HEK293 (cell line): ENCODE results near the gene TYROBP.

Experiments
- HOXC10 ChIP-seq: sonication (generic); formaldehyde crosslinking; IDR thresholded peaks from 2 replicates; pipeline ENCODE4 v1.8.1; 2023; ENCODE audit warnings: mild to moderate bottlenecking, missing genetic modification reagents
- IKZF3 ChIP-seq: fragments of 450-650 bp; IDR thresholded peaks from 2 replicates; pipeline ENCODE4 v1.5.0; 2018; ENCODE audit warnings: missing biosample characterization, mild to moderate bottlenecking, missing genetic modification characterization, moderate library complexity
- KLF1 ChIP-seq: fragments of 450-650 bp; formaldehyde crosslinking; IDR thresholded peaks from 2 replicates; pipeline ENCODE4 v1.5.1; 2016; ENCODE audit warnings: missing biosample characterization, missing genetic modification characterization
- REPIN1 ChIP-seq: fragments of 450-650 bp; formaldehyde crosslinking; IDR thresholded peaks from 2 replicates; pipeline ENCODE4 v1.5.1; 2017; ENCODE audit warnings: missing biosample characterization, missing genetic modification characterization, low read depth
- SCRT2 ChIP-seq: fragments of 450-650 bp; formaldehyde crosslinking; IDR thresholded peaks from 2 replicates; pipeline ENCODE4 v1.5.1; 2016; ENCODE audit warnings: missing biosample characterization, missing genetic modification characterization
- SP3 ChIP-seq: fragments of 450-650 bp; formaldehyde crosslinking; IDR thresholded peaks from 2 replicates; pipeline ENCODE4 v1.5.1; 2016; ENCODE audit warnings: missing biosample characterization, missing genetic modification characterization
- SP7 ChIP-seq: fragments of 450-650 bp; formaldehyde crosslinking; IDR thresholded peaks from 2 replicates; pipeline ENCODE4 v1.5.1; 2016; ENCODE audit warnings: missing biosample characterization, missing genetic modification characterization
- ZBTB48 ChIP-seq: fragments of 450-650 bp; formaldehyde crosslinking; IDR thresholded peaks from 2 replicates; pipeline ENCODE4 v1.5.1; 2016; ENCODE audit warnings: missing biosample characterization, missing genetic modification characterization
- ZFHX2 ChIP-seq: fragments of 450-650 bp; formaldehyde crosslinking; conservative IDR thresholded peaks from 2 replicates; pipeline ENCODE4 v1.5.1; 2016; ENCODE audit warnings: missing biosample characterization, missing genetic modification characterization
- ZFP3 ChIP-seq: fragments of 450-650 bp; formaldehyde crosslinking; IDR thresholded peaks from 2 replicates; pipeline ENCODE4 v1.5.1; 2016; ENCODE audit warnings: low read depth, missing biosample characterization, missing genetic modification characterization
- ZFP37 ChIP-seq: fragments of 450-650 bp; formaldehyde crosslinking; IDR thresholded peaks from 2 replicates; pipeline ENCODE4 v1.5.1; 2016; ENCODE audit warnings: missing biosample characterization, missing genetic modification characterization
- ZNF16 ChIP-seq: fragments of 450-650 bp; formaldehyde crosslinking; IDR thresholded peaks from 2 replicates; pipeline ENCODE4 v1.5.1; 2016; ENCODE audit warnings: low read depth, missing biosample characterization, missing genetic modification characterization
- ZNF211 ChIP-seq: fragments of 450-650 bp; formaldehyde crosslinking; IDR thresholded peaks from 2 replicates; pipeline ENCODE4 v1.5.1; 2016; ENCODE audit warnings: low read depth, missing biosample characterization, missing genetic modification characterization
- ZNF266 ChIP-seq: fragments of 450-650 bp; formaldehyde crosslinking; IDR thresholded peaks from 2 replicates; pipeline ENCODE4 v1.5.1; 2016; ENCODE audit warnings: missing biosample characterization, missing genetic modification characterization, low read depth
- ZNF311 ChIP-seq: fragments of 450-650 bp; formaldehyde crosslinking; IDR thresholded peaks from 2 replicates; pipeline ENCODE4 v1.5.1; 2017; ENCODE audit warnings: missing biosample characterization, missing genetic modification characterization, borderline replicate concordance
- ZNF354C ChIP-seq: fragments of 450-650 bp; formaldehyde crosslinking; IDR thresholded peaks from 2 replicates; pipeline ENCODE4 v1.5.1; 2016; ENCODE audit warnings: missing biosample characterization, missing genetic modification characterization, low read depth, borderline replicate concordance
- ZNF394 ChIP-seq: fragments of 450-650 bp; formaldehyde crosslinking; IDR thresholded peaks from 2 replicates; pipeline ENCODE4 v1.5.1; 2016; ENCODE audit warnings: missing biosample characterization, missing genetic modification characterization, mild to moderate bottlenecking, moderate library complexity, borderline replicate concordance
- ZNF404 ChIP-seq: fragments of 450-650 bp; formaldehyde crosslinking; IDR thresholded peaks from 2 replicates; pipeline ENCODE4 v1.5.1; 2017; ENCODE audit warnings: missing biosample characterization, missing genetic modification characterization
- ZNF426 ChIP-seq: fragments of 450-650 bp; formaldehyde crosslinking; IDR thresholded peaks from 2 replicates; pipeline ENCODE4 v1.5.1; 2017; ENCODE audit warnings: missing biosample characterization, missing genetic modification characterization, mild to moderate bottlenecking, inconsistent platforms, moderate library complexity
- ZNF555 ChIP-seq: fragments of 450-650 bp; formaldehyde crosslinking; conservative IDR thresholded peaks from 2 replicates; pipeline ENCODE4 v1.5.1; 2017; ENCODE audit warnings: missing biosample characterization, mild to moderate bottlenecking, missing genetic modification characterization, inconsistent platforms
- ZNF558 ChIP-seq: fragments of 450-650 bp; formaldehyde crosslinking; IDR thresholded peaks from 2 replicates; pipeline ENCODE4 v1.5.1; 2016; ENCODE audit warnings: missing biosample characterization, missing genetic modification characterization
- ZNF624 ChIP-seq: fragments of 450-650 bp; formaldehyde crosslinking; IDR thresholded peaks from 2 replicates; pipeline ENCODE4 v1.5.1; 2017; ENCODE audit warnings: missing biosample characterization, missing genetic modification characterization
- ZNF707 ChIP-seq: fragments of 450-650 bp; formaldehyde crosslinking; IDR thresholded peaks from 2 replicates; pipeline ENCODE4 v1.5.1; 2016; ENCODE audit warnings: missing biosample characterization, missing genetic modification characterization
- ZNF747 ChIP-seq: fragments of 450-650 bp; formaldehyde crosslinking; IDR thresholded peaks from 2 replicates; pipeline ENCODE4 v1.5.1; 2016; ENCODE audit warnings: missing biosample characterization, missing genetic modification characterization
- ZNF768 ChIP-seq: fragments of 450-650 bp; formaldehyde crosslinking; IDR thresholded peaks from 2 replicates; pipeline ENCODE4 v1.5.1; 2018; ENCODE audit warnings: missing biosample characterization, mild to moderate bottlenecking, missing genetic modification characterization
- ZNF791 ChIP-seq: fragments of 450-650 bp; formaldehyde crosslinking; IDR thresholded peaks from 2 replicates; pipeline ENCODE4 v1.5.1; 2016; ENCODE audit warnings: missing biosample characterization, missing genetic modification characterization
- ZNF837 ChIP-seq: fragments of 450-650 bp; formaldehyde crosslinking; IDR thresholded peaks from 2 replicates; pipeline ENCODE4 v1.5.1; 2016; ENCODE audit warnings: missing biosample characterization, missing genetic modification characterization
- ZNF843 ChIP-seq: fragments of 450-650 bp; formaldehyde crosslinking; IDR thresholded peaks from 2 replicates; pipeline ENCODE4 v1.5.1; 2016; ENCODE audit warnings: missing biosample characterization, missing genetic modification characterization
- ZSCAN23 ChIP-seq: fragments of 450-650 bp; formaldehyde crosslinking; IDR thresholded peaks from 2 replicates; pipeline ENCODE4 v1.5.1; 2016; ENCODE audit warnings: missing biosample characterization, missing genetic modification characterization
- TF ChIP-seq, protein P1 (sequence below): fragments of 450-650 bp; formaldehyde crosslinking; IDR thresholded peaks from 2 replicates; pipeline ENCODE4 v1.5.1; 2016; ENCODE audit warnings: missing biosample characterization, missing genetic modification characterization
- TF ChIP-seq, protein P2 (sequence below): fragments of 450-650 bp; formaldehyde crosslinking; IDR thresholded peaks from 2 replicates; pipeline ENCODE4 v1.5.1; 2016; ENCODE audit warnings: missing biosample characterization, missing genetic modification characterization
- TF ChIP-seq, protein P3 (sequence below): fragments of 450-650 bp; formaldehyde crosslinking; IDR thresholded peaks from 2 replicates; pipeline ENCODE4 v1.5.1; 2016; ENCODE audit warnings: missing biosample characterization, missing genetic modification characterization
- TF ChIP-seq, protein P4 (sequence below): fragments of 450-650 bp; formaldehyde crosslinking; IDR thresholded peaks from 2 replicates; pipeline ENCODE4 v1.5.1; 2017; ENCODE audit warnings: missing biosample characterization, missing genetic modification characterization
- TF ChIP-seq, protein P5 (sequence below): fragments of 450-650 bp; formaldehyde crosslinking; IDR thresholded peaks from 2 replicates; pipeline ENCODE4 v1.5.1; 2016; ENCODE audit warnings: missing biosample characterization, missing genetic modification characterization

Gene TYROBP

DNA sequence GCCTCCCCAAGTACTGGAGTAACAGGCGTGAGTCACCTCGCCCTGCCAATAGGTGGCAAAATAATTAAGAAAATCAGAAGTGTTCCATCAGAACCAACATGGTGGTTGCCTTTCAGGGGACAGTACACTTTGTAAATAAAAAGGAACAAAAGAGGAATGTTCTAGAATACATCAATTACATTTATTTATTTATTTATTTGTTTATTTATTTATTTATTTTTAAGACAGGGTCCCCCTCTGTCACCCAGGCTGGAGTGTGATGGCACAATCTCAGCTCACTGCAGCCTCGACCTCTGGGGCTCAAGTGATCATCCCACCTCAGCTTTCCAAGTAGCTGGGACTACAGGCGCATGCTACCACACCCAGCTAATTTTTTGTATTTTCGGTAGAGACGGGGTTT is 12.9 kb upstream of the TYROBP start (continued):
- TF ChIP-seq, protein P1, sequence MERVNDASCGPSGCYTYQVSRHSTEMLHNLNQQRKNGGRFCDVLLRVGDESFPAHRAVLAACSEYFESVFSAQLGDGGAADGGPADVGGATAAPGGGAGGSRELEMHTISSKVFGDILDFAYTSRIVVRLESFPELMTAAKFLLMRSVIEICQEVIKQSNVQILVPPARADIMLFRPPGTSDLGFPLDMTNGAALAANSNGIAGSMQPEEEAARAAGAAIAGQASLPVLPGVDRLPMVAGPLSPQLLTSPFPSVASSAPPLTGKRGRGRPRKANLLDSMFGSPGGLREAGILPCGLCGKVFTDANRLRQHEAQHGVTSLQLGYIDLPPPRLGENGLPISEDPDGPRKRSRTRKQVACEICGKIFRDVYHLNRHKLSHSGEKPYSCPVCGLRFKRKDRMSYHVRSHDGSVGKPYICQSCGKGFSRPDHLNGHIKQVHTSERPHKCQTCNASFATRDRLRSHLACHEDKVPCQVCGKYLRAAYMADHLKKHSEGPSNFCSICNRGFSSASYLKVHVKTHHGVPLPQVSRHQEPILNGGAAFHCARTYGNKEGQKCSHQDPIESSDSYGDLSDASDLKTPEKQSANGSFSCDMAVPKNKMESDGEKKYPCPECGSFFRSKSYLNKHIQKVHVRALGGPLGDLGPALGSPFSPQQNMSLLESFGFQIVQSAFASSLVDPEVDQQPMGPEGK (tag by site-specific recombination) = no peak
- TF ChIP-seq ZNF555 (tag by site-specific recombination) (peak; percentile 88), ZFP3 (peak; percentile 30; the same call in 1 of the 2 replicates), ZFP37 (tag by site-specific recombination) (peak; percentile 74), KLF1 (no peak), ZNF426 (tag by site-specific recombination) (peak; percentile 87), IKZF3 (tag by site-specific recombination) (no peak), ZNF354C (tag by site-specific recombination) (peak; percentile 71; the same call in 1 of the 2 replicates), ZSCAN23 (tag by site-specific recombination) (no peak), ZFHX2 (tag by site-specific recombination) (no peak), SCRT2 (tag by site-specific recombination) (no peak), HOXC10 (no peak), ZNF747 (tag by site-specific recombination) (no peak), ZNF843 (no peak), REPIN1 (tag by site-specific recombination) (no peak), SP3 (peak; percentile 35; the same call in 1 of the 2 replicates), ZNF791 (tag by site-specific recombination) (peak; percentile 77; the same call in 1 of the 2 replicates), SP7 (tag by site-specific recombination) (no peak), ZNF266 (peak; percentile 92), ZBTB48 (tag by site-specific recombination) (no peak), ZNF624 (tag by site-specific recombination) (no peak), ZNF16 (tag by site-specific recombination) (no peak), ZNF404 (tag by site-specific recombination) (peak; percentile 97), ZNF768 (tag by site-specific recombination) (no peak), ZNF707 (tag by site-specific recombination) (no peak), ZNF837 (tag by site-specific recombination) (no peak), ZNF211 (no peak), ZNF311 (tag by site-specific recombination) (no peak), ZNF394 (tag by site-specific recombination) (peak; percentile 95), ZNF558 (tag by site-specific recombination) (0 out of 2 replicates have a peak, but pooled peaks have one; percentile 83)
- TF ChIP-seq, protein P2, sequence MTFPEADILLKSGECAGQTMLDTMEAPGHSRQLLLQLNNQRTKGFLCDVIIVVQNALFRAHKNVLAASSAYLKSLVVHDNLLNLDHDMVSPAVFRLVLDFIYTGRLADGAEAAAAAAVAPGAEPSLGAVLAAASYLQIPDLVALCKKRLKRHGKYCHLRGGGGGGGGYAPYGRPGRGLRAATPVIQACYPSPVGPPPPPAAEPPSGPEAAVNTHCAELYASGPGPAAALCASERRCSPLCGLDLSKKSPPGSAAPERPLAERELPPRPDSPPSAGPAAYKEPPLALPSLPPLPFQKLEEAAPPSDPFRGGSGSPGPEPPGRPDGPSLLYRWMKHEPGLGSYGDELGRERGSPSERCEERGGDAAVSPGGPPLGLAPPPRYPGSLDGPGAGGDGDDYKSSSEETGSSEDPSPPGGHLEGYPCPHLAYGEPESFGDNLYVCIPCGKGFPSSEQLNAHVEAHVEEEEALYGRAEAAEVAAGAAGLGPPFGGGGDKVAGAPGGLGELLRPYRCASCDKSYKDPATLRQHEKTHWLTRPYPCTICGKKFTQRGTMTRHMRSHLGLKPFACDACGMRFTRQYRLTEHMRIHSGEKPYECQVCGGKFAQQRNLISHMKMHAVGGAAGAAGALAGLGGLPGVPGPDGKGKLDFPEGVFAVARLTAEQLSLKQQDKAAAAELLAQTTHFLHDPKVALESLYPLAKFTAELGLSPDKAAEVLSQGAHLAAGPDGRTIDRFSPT (tag by site-specific recombination) = no peak; the same call in 1 of the 2 replicates
- TF ChIP-seq, protein P3, sequence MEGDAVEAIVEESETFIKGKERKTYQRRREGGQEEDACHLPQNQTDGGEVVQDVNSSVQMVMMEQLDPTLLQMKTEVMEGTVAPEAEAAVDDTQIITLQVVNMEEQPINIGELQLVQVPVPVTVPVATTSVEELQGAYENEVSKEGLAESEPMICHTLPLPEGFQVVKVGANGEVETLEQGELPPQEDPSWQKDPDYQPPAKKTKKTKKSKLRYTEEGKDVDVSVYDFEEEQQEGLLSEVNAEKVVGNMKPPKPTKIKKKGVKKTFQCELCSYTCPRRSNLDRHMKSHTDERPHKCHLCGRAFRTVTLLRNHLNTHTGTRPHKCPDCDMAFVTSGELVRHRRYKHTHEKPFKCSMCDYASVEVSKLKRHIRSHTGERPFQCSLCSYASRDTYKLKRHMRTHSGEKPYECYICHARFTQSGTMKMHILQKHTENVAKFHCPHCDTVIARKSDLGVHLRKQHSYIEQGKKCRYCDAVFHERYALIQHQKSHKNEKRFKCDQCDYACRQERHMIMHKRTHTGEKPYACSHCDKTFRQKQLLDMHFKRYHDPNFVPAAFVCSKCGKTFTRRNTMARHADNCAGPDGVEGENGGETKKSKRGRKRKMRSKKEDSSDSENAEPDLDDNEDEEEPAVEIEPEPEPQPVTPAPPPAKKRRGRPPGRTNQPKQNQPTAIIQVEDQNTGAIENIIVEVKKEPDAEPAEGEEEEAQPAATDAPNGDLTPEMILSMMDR (tag by site-specific recombination) = no peak
- TF ChIP-seq, protein P4, sequence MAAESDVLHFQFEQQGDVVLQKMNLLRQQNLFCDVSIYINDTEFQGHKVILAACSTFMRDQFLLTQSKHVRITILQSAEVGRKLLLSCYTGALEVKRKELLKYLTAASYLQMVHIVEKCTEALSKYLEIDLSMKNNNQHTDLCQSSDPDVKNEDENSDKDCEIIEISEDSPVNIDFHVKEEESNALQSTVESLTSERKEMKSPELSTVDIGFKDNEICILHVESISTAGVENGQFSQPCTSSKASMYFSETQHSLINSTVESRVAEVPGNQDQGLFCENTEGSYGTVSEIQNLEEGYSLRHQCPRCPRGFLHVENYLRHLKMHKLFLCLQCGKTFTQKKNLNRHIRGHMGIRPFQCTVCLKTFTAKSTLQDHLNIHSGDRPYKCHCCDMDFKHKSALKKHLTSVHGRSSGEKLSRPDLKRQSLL (tag by site-specific recombination) = no peak
- TF ChIP-seq, protein P5, sequence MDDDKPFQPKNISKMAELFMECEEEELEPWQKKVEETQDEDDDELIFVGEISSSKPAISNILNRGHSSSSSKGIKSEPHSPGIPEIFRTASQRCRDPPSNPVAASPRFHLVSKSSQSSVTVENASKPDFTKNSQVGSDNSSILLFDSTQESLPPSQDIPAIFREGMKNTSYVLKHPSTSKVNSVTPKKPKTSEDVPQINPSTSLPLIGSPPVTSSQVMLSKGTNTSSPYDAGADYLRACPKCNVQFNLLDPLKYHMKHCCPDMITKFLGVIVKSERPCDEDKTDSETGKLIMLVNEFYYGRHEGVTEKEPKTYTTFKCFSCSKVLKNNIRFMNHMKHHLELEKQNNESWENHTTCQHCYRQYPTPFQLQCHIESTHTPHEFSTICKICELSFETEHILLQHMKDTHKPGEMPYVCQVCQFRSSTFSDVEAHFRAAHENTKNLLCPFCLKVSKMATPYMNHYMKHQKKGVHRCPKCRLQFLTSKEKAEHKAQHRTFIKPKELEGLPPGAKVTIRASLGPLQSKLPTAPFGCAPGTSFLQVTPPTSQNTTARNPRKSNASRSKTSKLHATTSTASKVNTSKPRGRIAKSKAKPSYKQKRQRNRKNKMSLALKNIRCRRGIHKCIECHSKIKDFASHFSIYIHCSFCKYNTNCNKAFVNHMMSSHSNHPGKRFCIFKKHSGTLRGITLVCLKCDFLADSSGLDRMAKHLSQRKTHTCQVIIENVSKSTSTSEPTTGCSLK (tag by site-specific recombination) = no peak
